ENCODE results near the gene CATSPERZ. TPM values are rescaled to one million over a fixed set of nuclear protein-coding genes. Genes with fewer than 3 reads are reported as not detected.
A peak's percentile ranks its signal among the peaks of the same experiment; 100 is the strongest.

CATSPERZ gene
- total and polyA plus RNA-seq, 9 of the 15 experiments (the other 6 are each of a cell fraction or from before 2014, with no cell fraction given) = 0.86 to 8.5 (median 3.5) TPM

GRCh38 chr11:64268893-64269539 lies 31.1 kb upstream of the CATSPERZ start (continued):
- TF ChIP-seq CLOCK (CRISPR knock-in tag; IDR thresholded peaks at IDR 0.05; ENCODE audit: borderline replicate concordance) (no peak), TCF15 (CRISPR knock-in tag; IDR thresholded peaks at IDR 0.05) (no peak), HSF4 (CRISPR knock-in tag; IDR thresholded peaks at IDR 0.05; ENCODE audit: borderline replicate concordance) (no peak), CEBPB (tag; IDR thresholded peaks at IDR 0.05) (no peak), VEZF1 (CRISPR knock-in tag; IDR thresholded peaks at IDR 0.05) (peak; percentile 15; the same call in 1 of the 2 replicates), ZBTB40 (IDR thresholded peaks at IDR 0.05) (peak; percentile 55; the same call in 1 of the 2 replicates), ZBTB40 (CRISPR knock-in tag; IDR thresholded peaks at IDR 0.05) (no peak), ZNF511 (CRISPR knock-in tag; IDR thresholded peaks at IDR 0.05) (no peak)
